ENCODE data around the gene HPF1.

DNA sequence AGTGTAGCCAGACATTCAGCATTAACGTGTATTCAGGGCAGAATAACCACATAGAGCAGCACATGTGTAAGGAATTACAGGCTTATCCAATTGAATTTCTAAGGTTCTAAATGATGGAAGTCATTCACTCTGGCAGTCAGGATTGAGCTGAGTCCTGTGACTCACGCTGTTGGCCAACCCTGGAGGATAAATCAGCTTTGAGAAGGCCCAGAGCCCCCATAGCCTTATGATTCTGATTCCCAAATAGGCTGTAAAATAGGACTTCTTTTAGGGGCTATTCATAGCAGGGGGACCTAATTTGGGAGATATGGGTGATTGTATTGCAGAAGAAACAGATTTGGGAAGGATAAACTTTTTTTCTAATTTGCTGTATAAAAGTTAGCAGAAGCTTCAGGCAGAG is 8.1 kb upstream of the HPF1 start:
- TF ChIP-seq CTCF (IDR thresholded peaks at IDR 0.05; ENCODE audit: borderline replicate concordance, extremely low read depth, low read length, poor library complexity, severe bottlenecking) (no peak), EZH2 (IDR thresholded peaks at IDR 0.05; ENCODE audit: borderline replicate concordance, low read depth, low read length, severe bottlenecking) (no peak)
